ENCODE results near the gene SLC9A7.
"Not testable (repeated sequence)": the region's sequence is repeated elsewhere in the genome, so short reads cannot be mapped to it uniquely, and the experiment has no call there.

Gene SLC9A7

DNA sequence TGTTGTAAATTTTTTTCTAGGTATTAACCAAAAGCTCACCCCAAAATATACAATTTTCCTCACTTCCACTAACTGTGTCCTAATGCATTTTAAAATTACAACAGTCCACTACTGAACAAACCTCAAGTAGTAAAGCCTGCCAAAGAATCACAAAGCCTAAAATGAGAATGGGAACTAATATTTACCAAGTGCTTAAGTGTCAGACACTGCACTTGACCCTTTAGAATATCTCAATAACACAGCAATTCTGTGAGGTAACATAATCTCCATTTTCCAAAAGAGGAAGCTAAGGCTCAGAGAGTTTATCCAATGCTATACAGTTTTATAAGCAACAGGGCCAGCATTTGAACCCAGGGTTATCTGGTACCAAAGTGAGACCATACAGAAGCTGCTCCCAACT, 4.9 kb downstream of the SLC9A7 start:
- DNase-seq = no peak

DNA sequence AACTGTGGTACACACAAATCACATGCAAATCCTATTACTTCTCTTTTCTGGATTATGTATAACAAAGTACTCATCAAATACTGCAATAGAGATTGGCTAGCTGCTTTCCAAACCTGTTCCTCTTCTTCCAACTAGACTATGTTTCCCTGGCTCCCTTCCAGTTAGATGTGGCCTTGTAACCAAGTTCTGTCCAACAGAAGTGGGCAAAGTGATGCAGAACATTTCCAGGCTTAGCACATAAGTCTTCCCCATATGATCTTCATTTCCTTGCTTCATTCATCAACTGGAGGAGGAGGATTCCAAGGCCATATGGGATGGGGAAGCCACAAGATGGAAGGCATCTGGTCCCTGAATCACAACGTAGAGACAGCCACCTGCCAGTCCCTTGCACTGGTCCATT, 8.0 kb downstream of the SLC9A7 start:
- DNase-seq = no peak

DNA sequence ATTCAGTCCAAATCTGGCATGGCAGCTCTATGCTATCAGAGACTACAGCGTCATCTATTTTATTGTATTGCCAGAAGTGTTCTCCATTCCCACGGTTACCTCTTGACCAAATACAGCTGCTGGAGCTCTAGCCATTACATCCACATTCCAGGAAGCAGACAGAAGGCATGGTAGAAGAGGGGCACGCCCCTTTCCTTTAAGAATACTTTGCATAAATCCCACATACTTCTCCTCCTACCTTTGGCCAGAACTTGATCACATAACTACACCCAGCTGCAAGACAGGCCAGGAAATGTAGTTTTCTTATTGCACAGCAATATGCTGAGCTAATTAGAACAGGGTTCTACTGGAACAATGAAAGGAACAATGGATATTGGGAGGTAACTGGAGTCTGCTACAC, 14.9 kb downstream of the SLC9A7 start:
- DNase-seq = no peak

DNA sequence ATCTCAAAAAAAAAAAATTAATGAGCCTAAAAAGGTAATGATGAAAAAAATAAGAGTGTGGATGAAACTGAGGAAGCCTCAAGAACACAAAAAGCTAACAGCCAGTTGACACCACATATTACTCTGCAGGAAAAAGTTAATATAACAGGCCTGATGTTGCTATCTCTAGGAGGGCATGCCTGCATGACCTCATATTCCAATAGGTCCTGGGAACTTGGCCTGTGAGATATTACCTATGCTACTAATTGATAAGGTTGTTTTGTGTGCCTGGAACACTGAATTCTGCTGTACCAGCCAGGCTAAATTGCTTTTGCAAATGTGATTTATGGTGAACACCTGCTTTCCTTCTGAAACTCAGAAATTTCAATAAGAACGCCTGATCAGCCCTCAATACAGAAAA, 15.9 kb downstream of the SLC9A7 start:
- DNase-seq = no peak

- DNase-seq = no peak
Measured at GRCh38 chrX:46739736-46740135, 19.2 kb downstream of the SLC9A7 start.

GRCh38 chrX:46737462-46737861, 21.5 kb downstream of the SLC9A7 start:
- peak; percentile 78 for DNase-seq

DNA sequence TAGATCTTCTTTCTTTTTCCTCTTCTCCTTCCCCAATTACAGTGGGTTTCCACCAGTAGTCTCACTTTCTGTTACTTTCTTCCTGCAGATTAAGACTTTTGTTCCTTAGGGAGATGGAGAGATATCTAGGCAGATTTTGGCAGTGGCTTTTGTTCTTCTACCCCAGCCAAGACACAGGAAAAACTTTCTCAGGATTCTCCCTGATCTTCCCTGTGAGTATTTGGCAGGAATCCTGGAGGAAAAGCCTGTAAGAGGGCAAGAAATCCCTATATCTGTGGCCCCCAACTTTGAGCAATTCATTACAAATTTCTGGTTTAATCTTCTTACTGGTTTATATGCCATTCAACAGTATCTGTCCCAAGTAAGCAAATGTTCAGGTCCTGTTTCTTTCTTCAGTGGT, 21.9 kb downstream of the SLC9A7 start:
- no peak for DNase-seq

GRCh38 chrX:46735622-46736021, 23.3 kb downstream of the SLC9A7 start:
- DNase-seq = no peak

- no peak for DNase-seq
Measured at GRCh38 chrX:46733226-46733625, 25.7 kb downstream of the SLC9A7 start.

GRCh38 chrX:46730765-46731164, 28.2 kb downstream of the SLC9A7 start:
- peak; percentile 25 for DNase-seq

DNA sequence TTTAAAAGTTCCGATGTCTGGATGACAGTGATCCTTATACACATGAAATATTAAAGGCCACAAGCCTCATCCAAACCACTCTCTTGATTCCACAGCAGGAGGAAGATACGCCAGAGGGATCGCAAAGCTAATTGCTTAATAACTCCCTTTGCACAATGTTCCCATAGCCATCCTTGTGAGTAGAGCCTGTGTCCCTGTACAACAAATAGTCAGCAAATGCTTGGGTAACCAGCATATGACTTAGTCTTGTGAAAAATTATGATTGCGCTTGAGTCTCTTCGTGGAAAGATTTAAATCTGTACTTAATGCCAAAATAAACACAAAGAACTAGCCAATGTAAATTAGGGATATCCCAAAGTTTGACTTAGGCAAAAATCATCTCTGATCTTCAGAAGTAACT, 31.5 kb downstream of the SLC9A7 start:
- DNase-seq = no peak

DNA sequence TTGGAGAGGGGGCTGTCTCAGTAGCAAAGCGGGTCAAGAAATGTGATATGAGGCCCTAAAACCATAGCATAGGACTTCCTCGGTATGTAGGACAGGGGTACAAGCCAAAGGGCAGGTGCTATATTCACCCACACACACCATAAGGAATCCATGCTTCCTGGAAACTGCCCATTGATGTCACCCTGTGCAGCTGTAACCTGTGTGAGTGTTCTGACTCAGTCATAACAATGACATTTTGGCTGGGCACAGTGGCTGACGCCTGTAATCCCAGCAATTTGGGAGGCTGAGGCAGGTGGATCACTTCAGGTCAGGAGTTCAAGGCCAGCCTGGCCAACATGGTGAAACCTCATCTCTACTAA, 35.4 kb downstream of the SLC9A7 start:
- not testable (repeated sequence) for DNase-seq

GRCh38 chrX:46722742-46723568, 36.0 kb downstream of the SLC9A7 start:
- DNase-seq = peak; percentile 41

DNA sequence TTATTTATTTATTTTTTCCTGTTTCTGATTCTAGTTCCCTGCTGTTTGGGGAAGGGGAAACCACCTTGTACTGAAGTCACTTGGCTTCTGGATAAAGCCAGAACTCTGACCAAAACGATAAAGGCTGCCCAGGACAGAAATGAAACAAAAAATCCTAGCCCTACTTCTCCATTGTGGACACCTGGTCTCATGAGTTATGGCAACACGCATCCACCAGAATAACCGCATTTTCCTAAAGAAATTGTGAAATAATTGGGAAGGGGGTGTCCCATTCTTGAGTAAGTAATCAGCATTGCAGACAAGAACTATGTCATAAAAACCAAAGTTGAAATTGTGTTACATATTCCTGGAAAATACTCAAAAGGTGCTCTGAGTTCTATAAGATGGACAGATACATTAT, 42.1 kb downstream of the SLC9A7 start:
- DNase-seq = no peak

DNA sequence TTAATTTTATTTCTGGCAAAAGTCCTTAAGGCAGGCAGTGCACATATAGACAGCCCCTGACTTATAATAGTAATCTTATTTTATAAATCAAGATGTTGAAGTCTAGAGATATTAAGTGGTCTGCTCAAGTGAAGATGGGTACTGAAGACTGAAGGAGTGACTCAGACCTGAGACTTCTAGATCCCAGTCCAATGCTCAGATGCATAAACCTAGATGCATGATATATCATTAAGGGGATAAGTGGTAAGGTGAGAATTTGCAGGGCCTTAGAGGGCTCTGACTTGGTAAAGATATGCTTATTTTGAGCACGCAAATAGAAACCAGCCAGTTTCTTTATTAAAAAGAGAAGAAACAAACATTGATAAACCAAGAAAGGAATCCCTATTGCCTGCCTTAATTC, 42.9 kb downstream of the SLC9A7 start:
- no peak for DNase-seq

- DNase-seq = no peak
Measured at GRCh38 chrX:46715530-46715929, 43.4 kb downstream of the SLC9A7 start.

GRCh38 chrX:46713672-46714490, 45.0 kb downstream of the SLC9A7 start:
- peak; percentile 73 for DNase-seq

DNA sequence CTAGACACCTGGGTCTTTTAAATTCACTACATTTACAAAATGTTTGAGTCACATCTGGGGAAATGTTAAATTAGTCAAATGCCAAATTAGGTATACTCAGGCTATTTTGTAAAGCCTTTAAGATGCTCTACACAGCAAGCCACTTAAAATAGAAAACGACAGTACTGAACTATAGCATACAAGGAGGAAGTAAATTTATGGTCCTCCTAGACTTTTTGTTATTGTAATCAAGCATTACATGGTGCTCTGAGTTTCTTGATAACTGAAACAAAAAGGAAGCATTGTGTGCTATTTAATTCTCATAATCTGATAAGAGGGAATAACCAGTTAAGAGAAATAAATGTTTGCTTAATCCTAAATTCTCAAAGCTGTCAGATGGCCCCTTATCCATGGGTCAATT, 46.2 kb downstream of the SLC9A7 start:
- DNase-seq = no peak

GRCh38 chrX:46710927-46711623, 47.8 kb downstream of the SLC9A7 start:
- no peak for DNase-seq

GRCh38 chrX:46710425-46710824, 48.5 kb downstream of the SLC9A7 start:
- peak; percentile 29 for DNase-seq

DNA sequence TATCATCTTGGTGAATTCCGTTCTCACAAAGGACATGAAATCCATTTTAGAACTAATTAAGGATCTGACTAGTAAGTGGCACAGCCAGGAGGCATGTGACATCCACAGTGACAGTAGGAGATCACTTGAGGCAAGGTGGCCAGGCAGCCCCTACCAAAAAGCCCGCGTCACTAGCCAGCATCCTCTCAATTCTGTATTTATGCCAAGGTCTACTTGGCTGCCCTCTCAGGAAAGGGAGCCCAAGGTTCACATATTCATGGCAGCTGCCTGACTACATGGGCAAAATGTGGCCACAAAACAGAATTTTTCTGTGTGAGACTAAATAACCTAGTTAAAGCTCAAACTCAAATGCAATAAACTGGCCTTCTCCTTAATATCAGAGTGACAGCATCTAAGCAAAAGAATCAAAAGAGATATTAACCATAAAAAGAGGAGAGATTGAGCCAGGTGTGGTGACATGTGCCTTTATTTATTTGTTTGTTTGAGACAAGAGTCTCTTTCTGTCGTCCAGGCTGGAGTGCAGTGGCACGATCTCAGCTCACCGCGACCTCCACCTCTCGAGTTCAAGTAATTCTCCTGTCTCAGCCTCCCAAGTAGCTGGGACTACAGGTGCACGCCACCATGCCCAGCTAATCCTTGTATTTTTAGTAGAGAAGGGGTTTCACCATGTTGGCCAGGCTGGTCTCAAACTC, 51.5 kb downstream of the SLC9A7 start:
- DNase-seq = no peak

GRCh38 chrX:46704767-46705386, 54.0 kb downstream of the SLC9A7 start:
- DNase-seq = no peak
